GM12872 (cell line): ENCODE measurements around the gene SORCS1.

Experiments
- TF ChIP-seq, protein P1 (sequence below): IDR thresholded peaks from 3 replicates; pipeline ENCODE4 v1.5.1; 2011; ENCODE audit warnings: low read depth, mild to moderate bottlenecking, low read length, moderate library complexity; ENCODE audit not compliant: insufficient read depth

Gene SORCS1

DNA sequence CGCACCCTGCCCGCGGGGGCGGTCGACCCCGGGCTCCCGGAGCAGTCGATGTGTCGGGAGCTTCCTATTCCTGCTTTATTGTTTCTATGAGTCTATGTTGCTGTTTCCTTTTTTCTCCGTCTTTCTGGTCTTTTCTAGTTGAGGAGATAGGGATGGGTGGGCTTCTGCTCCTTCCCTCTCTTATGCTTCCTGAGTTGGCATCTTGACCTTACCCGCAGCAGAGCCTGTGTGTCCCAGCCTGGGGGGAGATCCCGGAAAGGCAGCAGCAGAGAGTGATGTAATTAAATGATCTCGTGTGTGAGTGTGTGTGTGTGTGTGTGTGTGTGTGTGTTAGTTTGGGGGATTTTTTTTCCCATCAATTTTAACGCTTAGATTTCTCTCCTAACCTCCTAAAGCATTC lies 486 bp upstream of the SORCS1 start:
- TF ChIP-seq, protein P1, sequence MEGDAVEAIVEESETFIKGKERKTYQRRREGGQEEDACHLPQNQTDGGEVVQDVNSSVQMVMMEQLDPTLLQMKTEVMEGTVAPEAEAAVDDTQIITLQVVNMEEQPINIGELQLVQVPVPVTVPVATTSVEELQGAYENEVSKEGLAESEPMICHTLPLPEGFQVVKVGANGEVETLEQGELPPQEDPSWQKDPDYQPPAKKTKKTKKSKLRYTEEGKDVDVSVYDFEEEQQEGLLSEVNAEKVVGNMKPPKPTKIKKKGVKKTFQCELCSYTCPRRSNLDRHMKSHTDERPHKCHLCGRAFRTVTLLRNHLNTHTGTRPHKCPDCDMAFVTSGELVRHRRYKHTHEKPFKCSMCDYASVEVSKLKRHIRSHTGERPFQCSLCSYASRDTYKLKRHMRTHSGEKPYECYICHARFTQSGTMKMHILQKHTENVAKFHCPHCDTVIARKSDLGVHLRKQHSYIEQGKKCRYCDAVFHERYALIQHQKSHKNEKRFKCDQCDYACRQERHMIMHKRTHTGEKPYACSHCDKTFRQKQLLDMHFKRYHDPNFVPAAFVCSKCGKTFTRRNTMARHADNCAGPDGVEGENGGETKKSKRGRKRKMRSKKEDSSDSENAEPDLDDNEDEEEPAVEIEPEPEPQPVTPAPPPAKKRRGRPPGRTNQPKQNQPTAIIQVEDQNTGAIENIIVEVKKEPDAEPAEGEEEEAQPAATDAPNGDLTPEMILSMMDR: no peak

DNA sequence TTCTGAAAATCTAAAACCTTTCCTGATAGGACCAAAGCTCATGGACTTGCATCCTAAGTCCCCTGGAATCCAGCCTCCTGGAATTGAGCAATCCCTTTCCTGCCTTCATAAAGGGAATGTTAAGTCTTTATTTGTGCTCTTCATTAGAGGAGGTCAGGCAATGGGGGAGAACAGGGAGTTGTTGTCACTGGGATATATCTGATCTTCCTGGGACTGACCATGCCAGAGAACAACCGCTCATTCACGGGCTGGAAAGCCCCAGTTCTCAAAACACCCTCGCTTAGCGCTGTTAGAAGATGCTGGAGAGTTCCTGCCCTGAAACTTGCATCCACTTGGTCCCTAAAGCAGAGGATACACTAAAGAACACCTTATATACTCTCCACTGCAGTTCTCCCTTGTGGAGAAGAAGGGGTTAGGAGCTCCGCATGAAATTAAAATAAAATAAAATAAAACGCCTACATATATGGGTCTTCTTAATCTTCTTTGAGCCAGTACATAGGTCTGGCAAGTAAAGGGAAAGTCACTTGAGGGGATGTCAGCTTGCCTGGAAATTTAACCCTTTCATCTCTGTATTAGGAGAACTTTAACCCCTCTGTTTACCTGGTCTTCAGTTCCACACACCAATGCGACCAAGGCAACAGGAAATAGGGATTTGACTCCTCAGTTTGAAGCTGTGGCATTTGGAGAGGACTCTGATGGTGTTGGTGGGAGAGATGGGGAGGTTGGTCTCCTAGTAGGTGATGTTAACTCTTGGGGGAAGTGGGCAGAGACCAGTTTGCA lies 1.2 kb downstream of the SORCS1 start:
- TF ChIP-seq, protein P1: no peak

DNA sequence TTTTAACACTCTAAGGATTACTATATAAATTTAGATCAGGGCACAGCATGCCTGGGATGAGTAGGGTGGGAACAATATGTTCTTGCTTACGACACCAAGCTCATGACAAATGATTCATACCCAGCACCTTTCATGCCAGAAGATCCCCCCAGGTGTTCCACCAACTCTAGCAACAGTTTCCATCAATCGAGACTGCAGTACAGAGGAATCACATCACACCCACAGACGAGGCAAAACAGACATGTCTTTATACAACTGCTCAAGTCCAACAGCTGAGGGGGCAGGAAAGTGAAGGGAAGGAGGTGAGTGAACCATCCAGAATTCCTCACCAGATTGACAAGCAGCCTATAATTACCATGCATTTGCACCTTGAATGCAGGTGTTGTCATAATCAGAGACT lies 3.6 kb downstream of the SORCS1 start:
- TF ChIP-seq, protein P1: no peak

DNA sequence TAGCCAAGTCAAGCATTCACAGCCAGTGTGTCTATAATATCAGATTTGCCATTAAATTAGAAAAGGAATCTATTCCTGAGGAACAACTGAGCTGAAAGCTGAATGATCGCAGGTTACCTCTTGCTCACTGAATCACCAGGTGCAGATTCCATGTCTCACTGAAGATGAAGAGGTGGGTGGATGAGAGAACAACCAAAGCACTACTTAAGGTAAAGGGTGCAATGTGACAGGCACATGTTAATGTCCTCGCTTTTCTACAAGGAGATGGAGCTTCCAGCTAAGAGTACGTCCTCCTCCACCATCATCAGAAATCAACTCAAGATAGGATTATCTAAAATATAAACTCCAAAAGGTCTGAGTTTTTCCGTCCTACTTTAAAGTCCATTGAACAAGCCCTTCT lies 4.6 kb downstream of the SORCS1 start:
- TF ChIP-seq, protein P1: no peak

DNA sequence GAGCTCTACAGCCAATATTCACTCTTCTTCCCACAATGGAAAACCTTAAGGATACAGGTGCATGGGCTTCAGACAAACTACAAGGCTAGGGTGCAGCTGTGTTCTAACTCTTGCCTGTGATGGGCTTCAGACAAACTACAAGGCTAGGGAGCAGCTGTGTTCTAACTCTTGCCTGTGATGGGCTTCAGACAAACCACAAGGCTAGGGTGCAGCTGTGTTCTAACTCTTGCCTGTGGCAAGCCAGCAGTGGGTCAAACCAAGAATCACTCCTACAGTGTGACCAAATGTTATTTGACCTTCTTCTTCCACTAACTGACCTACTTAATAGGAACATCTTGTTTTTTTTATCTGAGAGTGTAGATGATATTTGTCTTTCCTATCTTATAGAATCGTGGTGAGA lies 7.4 kb downstream of the SORCS1 start:
- TF ChIP-seq, protein P1: no peak

DNA sequence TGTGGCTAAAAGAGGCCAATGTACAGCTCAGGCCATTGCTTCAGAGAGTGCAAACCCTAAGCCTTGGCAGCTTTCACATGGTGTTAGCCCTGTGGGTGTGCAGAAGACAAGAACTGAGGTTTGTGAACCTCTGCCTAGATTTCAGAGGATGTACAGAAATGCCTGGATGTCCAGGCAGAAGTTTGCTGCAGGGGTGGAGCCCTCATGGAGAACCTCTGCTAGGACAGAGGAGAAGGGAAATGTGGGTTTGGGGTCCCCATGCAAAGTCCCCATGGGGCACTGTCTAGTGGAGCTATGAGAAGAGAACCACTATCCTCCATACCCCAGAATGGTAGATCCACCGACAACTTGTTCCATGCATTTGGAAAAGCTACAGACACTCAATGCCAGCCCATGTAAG lies 12.4 kb downstream of the SORCS1 start:
- TF ChIP-seq, protein P1: no peak

DNA sequence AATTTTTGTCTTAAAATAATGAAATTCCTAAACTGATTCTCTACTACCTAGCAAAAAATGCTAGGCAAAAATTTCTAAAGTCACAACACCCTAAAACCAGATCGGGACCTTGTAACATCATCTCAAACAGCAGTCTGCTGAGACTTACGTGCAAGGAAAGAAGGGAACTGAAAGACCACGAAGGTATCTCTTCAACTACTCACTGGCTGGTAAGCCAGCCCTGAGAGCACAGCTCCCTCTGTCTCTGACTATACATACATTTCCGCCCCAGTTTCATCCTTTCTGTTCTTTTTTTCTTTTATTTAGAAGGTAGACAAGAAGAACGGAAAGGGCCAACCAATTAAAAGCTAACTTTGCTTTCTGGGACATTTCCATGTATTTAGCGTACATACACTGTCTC lies 15.6 kb downstream of the SORCS1 start:
- TF ChIP-seq, protein P1: no peak

DNA sequence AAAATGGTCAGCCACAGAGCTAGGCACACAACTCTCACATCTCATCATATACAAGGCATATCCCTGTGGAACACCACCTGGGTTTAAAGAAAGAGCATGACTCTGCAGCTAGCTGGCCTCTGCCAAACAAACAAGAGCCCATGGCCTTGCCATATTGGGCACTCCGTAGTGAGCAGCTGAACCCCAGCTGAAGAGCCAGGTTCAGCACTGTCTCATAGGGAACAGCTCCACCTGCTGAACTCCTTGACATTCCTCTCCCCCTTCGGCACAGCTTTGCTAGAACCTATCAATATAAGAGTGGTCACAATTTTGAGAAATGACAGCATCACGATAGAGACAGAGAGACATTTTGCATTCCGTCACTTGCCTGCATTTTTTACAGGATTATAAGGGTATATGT lies 20.0 kb downstream of the SORCS1 start:
- TF ChIP-seq, protein P1: no peak
